Osteocyte (in vitro differentiated cells): ENCODE data around the gene DLK2. TPM values are rescaled to one million over a fixed set of nuclear protein-coding genes. Genes with fewer than 3 reads are reported as not detected.
"Not testable (repeated sequence)": the region's sequence is repeated elsewhere in the genome, so short reads cannot be mapped to it uniquely, and the experiment has no call there.

Experiments
- DNase-seq: peaks from one replicate; pipeline ENCODE4 v3.0.0; 2021; ENCODE audit warnings: mixed read lengths; ENCODE audit not compliant: unreplicated experiment; ENCODE audit errors: extremely low spot score
- H3K27ac Mint-ChIP-seq: one replicate; pipeline ENCODE4 v1.8.0; 2021; ENCODE audit warnings: mild to moderate bottlenecking, mixed read lengths; ENCODE audit not compliant: unreplicated experiment
- H3K27me3 Mint-ChIP-seq: one replicate; pipeline ENCODE4 v1.8.0; 2021; ENCODE audit warnings: mixed read lengths; ENCODE audit not compliant: unreplicated experiment
- H3K36me3 Mint-ChIP-seq: one replicate; pipeline ENCODE4 v1.8.0; 2021; ENCODE audit warnings: mixed read lengths; ENCODE audit not compliant: unreplicated experiment
- H3K4me1 Mint-ChIP-seq: one replicate; pipeline ENCODE4 v1.8.0; 2021; ENCODE audit warnings: mixed read lengths; ENCODE audit not compliant: unreplicated experiment
- H3K4me3 Mint-ChIP-seq: one replicate; pipeline ENCODE4 v1.8.0; 2021; ENCODE audit warnings: mild to moderate bottlenecking, moderate library complexity, mixed read lengths; ENCODE audit not compliant: unreplicated experiment
- H3K9me3 Mint-ChIP-seq: one replicate; pipeline ENCODE4 v1.8.0; 2021; ENCODE audit warnings: mixed read lengths; ENCODE audit not compliant: unreplicated experiment
- CTCF ChIP-seq: fragments of 200-600 bp; sonication (generic); IDR thresholded peaks from 2 replicates; pipeline ENCODE4 v1.5.0; 2021; ENCODE audit warnings: antibody characterized with exemption, mild to moderate bottlenecking, moderate library complexity
- total RNA-seq: library from RNA; stranded (reverse); gene quantifications from 2 replicates; pipeline ENCODE4 v1.2.1, GENCODE V29; 2021

DLK2 gene
- total RNA-seq, 1 donor from 2014 or later: 0.43 TPM

GRCh38 chr6:43468240-43468639, 12.9 kb upstream of the DLK2 start:
- H3K27ac Mint-ChIP-seq: no peak overlapping the region
- H3K27me3 Mint-ChIP-seq: peaks cover 14% of the 10 kb centered on the region
- H3K4me3 Mint-ChIP-seq: no peak overlapping the region
- H3K36me3 Mint-ChIP-seq: no peaks in the 10 kb centered on the region
- DNase-seq: no peak
- H3K4me1 Mint-ChIP-seq: no peaks in the 10 kb centered on the region
- no peak for TF ChIP-seq CTCF
- H3K9me3 Mint-ChIP-seq: no peaks in the 10 kb centered on the region

- no peak overlapping the region for H3K4me3 Mint-ChIP-seq
- no peak for TF ChIP-seq CTCF
- no peak for DNase-seq
- H3K9me3 Mint-ChIP-seq: no peaks in the 10 kb centered on the region
- H3K4me1 Mint-ChIP-seq: no peaks in the 10 kb centered on the region
- peaks cover 18% of the 10 kb centered on the region for H3K27me3 Mint-ChIP-seq
- H3K27ac Mint-ChIP-seq: no peak overlapping the region
- H3K36me3 Mint-ChIP-seq: no peaks in the 10 kb centered on the region
Observed at GRCh38 chr6:43467752-43468151, 12.4 kb upstream of the DLK2 start.

GRCh38 chr6:43467265-43467664, 11.9 kb upstream of the DLK2 start:
- H3K4me3 Mint-ChIP-seq, H3K36me3 Mint-ChIP-seq, H3K27ac Mint-ChIP-seq, DNase-seq, H3K9me3 Mint-ChIP-seq, H3K4me1 Mint-ChIP-seq: not testable (repeated sequence)
- H3K27me3 Mint-ChIP-seq: peaks cover 22% of the 10 kb centered on the region

GRCh38 chr6:43465948-43466347, 10.6 kb upstream of the DLK2 start:
- no peak for DNase-seq
- H3K4me3 Mint-ChIP-seq: no peak overlapping the region
- H3K4me1 Mint-ChIP-seq: no peaks in the 10 kb centered on the region
- TF ChIP-seq CTCF: no peak
- no peak overlapping the region for H3K27ac Mint-ChIP-seq
- no peaks in the 10 kb centered on the region for H3K36me3 Mint-ChIP-seq
- peaks cover 22% of the 10 kb centered on the region for H3K27me3 Mint-ChIP-seq
- H3K9me3 Mint-ChIP-seq: no peaks in the 10 kb centered on the region

GRCh38 chr6:43464337-43464736, 9.0 kb upstream of the DLK2 start:
- H3K27me3 Mint-ChIP-seq: peaks cover 26% of the 10 kb centered on the region

More at GRCh38 chr6:43464337-43464736, 9.0 kb upstream of the DLK2 start:
- no peak for DNase-seq
- no peaks in the 10 kb centered on the region for H3K36me3 Mint-ChIP-seq
- H3K9me3 Mint-ChIP-seq: no peaks in the 10 kb centered on the region
- TF ChIP-seq CTCF: no peak
- no peak overlapping the region for H3K4me3 Mint-ChIP-seq
- no peak overlapping the region for H3K27ac Mint-ChIP-seq
- no peaks in the 10 kb centered on the region for H3K4me1 Mint-ChIP-seq
